NCI-H526 (cell line): Measurements from ENCODE around the gene OSBPL9.
"Not testable (repeated sequence)": the region's sequence is repeated elsewhere in the genome, so short reads cannot be mapped to it uniquely, and the experiment has no call there.

ENCODE experiments used
- DNase-seq, 2 experiments: peaks; one replicate each; lab custom pipeline; 2025; lab: John Stamatoyannopoulos, UW

OSBPL9 gene

DNA sequence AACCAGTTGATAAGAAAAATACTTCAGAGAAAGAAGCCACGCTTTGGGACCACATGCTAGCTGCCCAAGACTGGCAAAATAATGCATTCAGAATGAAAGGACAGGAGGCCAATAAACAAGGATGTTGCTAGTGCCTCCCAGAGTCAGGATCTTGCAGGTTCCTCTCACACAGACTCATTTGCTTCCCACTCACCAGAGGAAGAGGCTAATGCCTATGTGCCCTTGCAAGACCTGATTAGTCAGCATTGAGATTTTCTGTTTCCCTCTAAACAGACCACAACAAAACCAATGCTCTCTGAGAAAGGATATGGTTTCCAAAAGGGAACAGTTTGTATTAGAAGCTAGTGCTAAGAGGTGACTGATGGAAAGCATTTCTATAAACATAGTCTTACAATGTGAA, 176.0 kb downstream of the OSBPL9 start:
- no peak for DNase-seq

DNA sequence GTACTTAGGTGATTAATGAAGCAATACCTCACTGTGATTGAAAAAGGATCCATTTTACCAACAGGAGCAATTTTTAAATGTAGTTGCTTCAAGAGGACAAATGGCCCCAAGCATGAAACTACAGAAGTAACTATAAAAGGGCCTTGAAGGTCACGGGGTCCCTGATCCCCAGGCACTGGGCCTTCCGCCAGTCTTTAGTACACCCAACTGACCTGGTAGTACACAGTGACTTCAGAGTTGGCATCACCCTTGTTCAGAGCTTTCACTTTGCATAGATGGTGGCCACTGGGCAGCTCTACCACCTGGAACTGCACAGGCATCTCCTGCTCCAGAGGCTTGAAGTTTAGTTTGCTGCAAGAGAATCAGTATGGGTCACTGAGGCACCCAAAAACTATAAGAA, 177.4 kb downstream of the OSBPL9 start:
- DNase-seq = no peak

DNA sequence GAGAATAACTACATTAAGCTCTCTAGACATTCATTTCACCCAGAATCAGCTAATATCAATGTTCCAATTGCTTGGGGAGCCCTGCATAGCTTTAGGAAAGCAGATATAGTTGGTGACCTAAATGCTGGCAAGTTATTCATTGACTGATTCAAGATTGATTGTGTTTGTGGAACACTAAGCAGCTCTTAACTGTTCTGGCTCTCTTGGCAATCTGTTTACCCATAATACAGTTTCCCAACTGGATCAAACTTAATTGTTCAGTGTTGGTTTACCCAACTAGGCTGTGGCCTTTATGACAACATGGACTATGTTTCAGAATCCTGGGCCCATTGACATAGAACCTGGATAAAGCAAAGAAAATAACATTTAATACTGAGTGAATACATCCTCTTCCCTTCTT, 178.0 kb downstream of the OSBPL9 start:
- no peak for DNase-seq

DNA sequence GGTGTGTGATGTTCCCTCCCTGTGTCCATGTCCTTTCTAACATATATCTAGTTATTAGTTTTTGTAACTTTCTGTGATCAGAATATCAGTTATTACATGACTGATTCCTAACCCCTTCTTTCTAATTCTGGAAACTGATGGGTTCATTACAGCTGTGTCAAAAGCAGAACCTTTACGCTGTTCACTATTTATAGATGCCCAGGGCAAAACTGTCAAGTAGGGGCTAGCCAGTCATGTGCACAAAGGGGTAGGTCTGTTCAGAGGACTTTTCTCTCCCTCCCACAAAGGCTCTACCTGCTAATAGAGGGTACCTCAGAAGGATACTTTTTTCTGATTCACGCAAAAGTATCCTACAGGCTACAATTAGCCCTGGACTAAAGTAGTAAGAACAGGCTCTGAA, 182.5 kb downstream of the OSBPL9 start:
- no peak for DNase-seq

DNA sequence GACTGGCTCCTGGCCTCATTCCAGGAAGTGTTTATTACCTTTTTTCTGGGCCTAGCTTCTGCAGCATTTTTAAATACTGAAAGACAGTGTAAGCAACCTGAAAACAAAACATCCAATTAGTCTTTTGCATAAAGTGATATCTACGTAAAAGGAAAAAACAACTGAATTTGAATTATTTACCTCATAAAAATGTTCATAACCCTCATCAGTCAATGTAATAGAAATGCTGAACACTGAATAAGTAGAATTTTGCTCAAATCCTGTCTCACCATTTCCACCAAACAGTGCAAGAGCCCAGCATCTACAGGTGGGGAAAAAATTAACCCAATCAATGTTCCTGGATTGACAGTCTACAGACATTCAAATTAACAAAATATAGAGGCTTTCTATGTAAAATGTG, 197.6 kb downstream of the OSBPL9 start:
- no peak for DNase-seq

DNA sequence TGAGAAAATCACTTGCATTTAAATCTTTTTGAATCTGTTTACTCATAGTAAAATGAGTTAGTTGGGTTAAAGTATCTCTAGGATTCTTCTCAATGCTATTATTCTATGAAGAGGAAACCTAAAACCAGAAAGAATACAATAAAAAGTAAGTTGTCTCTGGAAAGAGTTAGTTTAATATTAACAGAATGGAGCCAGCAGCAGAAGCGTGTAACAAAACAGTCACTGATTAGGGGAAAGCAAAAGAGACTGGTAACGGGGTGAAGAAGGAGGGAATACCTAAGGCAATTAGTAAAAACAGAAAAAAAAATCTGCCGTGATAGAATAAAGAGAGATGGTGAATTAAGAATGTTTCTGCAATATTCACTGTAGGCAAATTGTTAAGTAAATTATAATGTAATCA, 201.6 kb downstream of the OSBPL9 start:
- DNase-seq = no peak

DNA sequence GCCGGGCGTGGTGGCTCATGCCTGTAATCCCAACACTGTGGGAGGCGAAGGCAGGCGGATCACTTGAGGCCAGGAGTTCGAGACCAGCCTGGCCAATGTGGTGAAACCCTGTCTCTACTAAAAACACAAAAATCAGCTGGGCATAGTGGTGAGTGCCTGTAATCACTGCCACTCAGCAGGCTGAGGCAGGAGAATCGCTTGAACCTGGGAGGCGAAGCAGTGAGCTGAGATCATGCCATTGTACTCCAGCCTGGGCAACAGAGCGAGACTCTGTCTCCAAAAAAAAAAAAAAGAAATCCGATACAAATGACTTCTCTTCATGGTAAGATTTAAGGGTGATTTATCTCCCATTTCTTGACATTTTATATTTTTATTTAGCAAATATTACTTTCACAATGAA, 202.1 kb downstream of the OSBPL9 start:
- DNase-seq = not testable (repeated sequence)

DNA sequence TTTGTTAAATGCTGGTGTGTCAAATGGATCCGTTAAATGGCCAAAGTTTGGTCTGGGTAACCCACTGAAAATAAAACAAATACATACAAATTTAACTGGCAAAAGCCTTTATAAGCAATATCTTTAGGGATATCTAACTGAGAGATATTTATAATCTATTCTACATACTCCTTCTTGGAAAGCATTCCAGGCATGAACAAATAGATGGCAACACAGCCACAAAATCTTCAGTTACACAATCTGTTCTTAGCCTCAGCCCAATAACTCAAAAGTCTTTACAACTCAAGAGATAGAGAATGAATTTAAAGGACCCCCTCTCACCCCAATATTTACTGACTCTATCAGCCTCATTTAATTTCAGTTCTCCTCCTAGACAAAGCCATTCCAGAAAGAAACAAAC, 202.9 kb downstream of the OSBPL9 start:
- no peak for DNase-seq

DNA sequence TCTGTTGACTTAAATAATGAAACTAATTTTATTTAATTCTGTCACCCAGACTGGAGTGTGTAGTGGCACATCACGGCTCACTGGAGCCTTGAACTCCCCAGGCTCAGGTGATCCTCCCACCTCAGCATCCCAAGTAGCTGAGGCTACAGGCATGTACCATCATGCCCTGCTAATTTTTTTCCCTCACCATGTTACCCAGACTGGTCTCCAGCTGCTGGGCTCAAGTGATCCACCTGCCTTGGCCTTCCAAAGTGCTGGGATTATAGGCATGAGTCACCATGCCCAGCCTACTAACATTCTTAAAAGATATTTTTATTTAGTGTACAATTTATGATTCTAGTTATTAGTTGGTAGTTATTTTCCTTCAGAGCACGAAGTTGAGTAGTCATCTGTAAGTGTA, 212.2 kb downstream of the OSBPL9 start:
- no peak for DNase-seq

DNA sequence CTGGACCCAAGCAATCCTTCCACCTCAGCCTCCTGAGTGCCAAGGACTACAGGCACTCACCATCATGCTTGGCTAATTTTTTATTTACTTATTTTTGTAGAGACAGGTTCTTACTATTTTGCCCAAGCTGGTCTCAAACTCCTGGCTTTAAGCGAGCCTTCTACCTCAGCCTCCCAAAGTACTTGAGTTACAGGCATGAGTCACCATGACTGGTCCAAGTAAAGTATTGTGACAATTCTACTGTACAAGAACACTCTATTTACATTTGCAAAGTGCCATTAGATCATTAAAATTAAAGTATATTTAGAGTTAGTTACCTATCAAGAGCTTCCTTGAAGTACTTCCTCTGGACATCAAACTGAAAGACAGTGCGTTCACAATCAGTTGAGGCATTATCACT, 216.8 kb downstream of the OSBPL9 start:
- no peak for DNase-seq

DNA sequence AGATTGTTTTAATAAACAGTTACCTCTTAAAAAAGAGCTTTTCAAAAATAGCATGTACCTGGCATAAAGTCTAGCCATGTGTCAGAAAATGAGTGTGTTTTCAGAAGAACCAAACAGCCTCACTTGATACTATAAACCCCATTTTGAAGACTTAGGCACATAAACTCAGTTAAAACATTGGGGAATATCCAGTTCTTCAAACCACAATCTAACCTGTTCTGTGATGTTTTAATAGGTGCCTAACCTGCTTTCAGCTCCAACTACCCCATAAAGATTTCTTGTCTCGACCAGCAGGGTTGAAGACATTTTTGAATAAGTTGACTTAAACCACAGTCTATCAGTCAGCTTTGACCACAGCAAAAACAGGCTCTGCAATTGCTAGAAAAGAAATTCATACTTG, 220.4 kb downstream of the OSBPL9 start:
- no peak for DNase-seq
